ENCODE results near the gene MYO3B.

DNA sequence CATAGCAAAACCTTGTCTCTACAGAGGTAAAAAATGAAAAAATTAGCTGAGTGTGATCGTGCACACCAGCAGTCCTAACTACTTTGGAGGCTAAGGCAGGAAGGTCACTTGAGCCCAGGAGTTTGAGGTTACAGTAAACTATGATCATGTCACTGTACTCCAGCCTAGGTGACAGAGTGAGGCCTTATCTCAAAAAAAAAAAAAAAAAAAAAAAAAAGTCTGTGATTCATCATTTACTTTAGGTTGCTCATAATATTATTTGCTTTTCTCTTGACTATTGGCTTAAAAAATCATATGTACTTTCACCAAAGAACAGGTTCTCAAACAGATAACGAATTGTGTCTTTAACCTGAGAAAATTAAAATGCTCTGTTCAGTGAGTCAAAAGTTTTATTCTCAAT is 129.1 kb downstream of the MYO3B start:
- TF ChIP-seq CTCF (IDR thresholded peaks at IDR 0.05) (no peak), POLR2AphosphoS5 (IDR thresholded peaks at IDR 0.05) (no peak)

Data from esophagus muscularis mucosa (tissue), 3 donors.